ENCODE measurements around the gene SLC30A2. TPM values are rescaled to one million over a fixed set of nuclear protein-coding genes. Genes with fewer than 3 reads are reported as not detected.

SLC30A2 gene
- total and polyA plus RNA-seq, 9 of the 15 experiments (the other 6 are each of a cell fraction or from before 2014, with no cell fraction given): 0.01 to 0.18 (median 0.06) TPM; not detected in 3

GRCh38 chr1:26035959-26036755, 9.8 kb downstream of the SLC30A2 start (continued):
- TF ChIP-seq PKNOX1 (IDR thresholded peaks at IDR 0.05): no peak; the same call in none of the 2 replicates
- no peak for TF ChIP-seq HNRNPUL1 (IDR thresholded peaks at IDR 0.05; ENCODE audit: low read length)
- no peak for TF ChIP-seq ZNF217 (CRISPR knock-in tag; IDR thresholded peaks at IDR 0.05)
- peak; percentile 54; the same call in 1 of the 2 replicates for TF ChIP-seq FOXP1 (CRISPR knock-in tag; IDR thresholded peaks at IDR 0.05)
- TF ChIP-seq ZNF24 (IDR thresholded peaks at IDR 0.05): 0 out of 2 replicates have a peak, but pooled peaks have one; percentile 13
- TF ChIP-seq PRDM10 (IDR thresholded peaks at IDR 0.05; ENCODE audit: partially characterized antibody): peak; percentile 46
- no peak for TF ChIP-seq KLF1 (tag; IDR thresholded peaks at IDR 0.05)
- TF ChIP-seq NONO (IDR thresholded peaks at IDR 0.05; ENCODE audit: low read depth in 2 of 2, low read length in 1 of 2): no peak
- no peak for TF ChIP-seq HNRNPK (IDR thresholded peaks at IDR 0.05; ENCODE audit: low read depth, low read length, poor library complexity, severe bottlenecking)
- TF ChIP-seq RERE (CRISPR knock-in tag; IDR thresholded peaks at IDR 0.05; ENCODE audit: borderline replicate concordance): no peak
- TF ChIP-seq PCBP1 (IDR thresholded peaks at IDR 0.05; ENCODE audit: low read depth, low read length, poor library complexity, severe bottlenecking): peak; percentile 77
- TF ChIP-seq BCOR (IDR thresholded peaks at IDR 0.05): no peak
- TF ChIP-seq RFX7 (CRISPR knock-in tag; IDR thresholded peaks at IDR 0.05): no peak
